Occipital lobe (tissue), 2 donors: ENCODE results near the gene LDLRAD4. TPM values are rescaled to one million over a fixed set of nuclear protein-coding genes. Genes with fewer than 3 reads are reported as not detected.

Source experiments
- DNase-seq: peaks from one replicate; lab custom pipeline; 2025; lab: John Stamatoyannopoulos, UW
- total RNA-seq: library from RNA; depleted of rRNA; stranded (reverse); fragments of >200 nt; gene quantifications from one replicate; pipeline ENCODE4 v1.2.3, GENCODE V29; 2014

LDLRAD4 gene
- total RNA-seq, 1 donor from 2014 or later: 129 TPM

DNA sequence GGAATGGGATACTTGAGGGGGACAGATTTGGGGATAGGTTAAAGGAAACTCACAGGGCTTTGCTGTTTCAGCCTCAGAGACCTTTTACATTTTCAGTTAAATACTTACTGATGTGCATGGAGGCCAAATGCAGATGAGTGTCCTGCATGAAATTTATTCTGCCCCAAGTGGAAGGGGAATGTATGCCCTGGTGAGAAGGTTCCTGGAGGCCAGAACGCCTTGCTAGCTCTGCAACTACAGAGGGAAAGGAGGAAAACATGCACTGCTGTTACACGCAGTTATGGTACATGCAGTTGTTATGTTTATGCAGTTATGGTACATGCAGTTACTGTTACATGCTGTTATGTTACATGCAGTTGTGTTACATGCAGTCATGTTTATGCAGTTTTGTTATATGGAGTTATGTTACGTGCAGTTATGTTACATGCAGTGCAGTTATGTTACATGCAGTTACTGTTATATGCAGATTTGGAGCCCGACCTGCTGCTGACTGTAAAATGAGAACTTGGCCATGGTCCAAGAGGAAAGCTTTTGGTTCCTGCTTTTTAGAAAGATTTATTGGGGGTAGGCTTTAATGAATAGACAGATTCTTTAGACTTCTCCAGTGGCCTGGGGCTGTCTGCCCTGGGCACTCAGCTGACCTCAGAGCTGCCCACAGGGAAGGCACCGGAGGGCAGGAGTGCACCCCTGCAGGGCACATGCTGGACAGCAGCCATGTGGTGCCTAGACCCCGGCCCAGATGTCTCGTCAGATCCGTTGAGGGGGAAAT, 84.1 kb downstream of the LDLRAD4 start:
- DNase-seq: no peak

DNA sequence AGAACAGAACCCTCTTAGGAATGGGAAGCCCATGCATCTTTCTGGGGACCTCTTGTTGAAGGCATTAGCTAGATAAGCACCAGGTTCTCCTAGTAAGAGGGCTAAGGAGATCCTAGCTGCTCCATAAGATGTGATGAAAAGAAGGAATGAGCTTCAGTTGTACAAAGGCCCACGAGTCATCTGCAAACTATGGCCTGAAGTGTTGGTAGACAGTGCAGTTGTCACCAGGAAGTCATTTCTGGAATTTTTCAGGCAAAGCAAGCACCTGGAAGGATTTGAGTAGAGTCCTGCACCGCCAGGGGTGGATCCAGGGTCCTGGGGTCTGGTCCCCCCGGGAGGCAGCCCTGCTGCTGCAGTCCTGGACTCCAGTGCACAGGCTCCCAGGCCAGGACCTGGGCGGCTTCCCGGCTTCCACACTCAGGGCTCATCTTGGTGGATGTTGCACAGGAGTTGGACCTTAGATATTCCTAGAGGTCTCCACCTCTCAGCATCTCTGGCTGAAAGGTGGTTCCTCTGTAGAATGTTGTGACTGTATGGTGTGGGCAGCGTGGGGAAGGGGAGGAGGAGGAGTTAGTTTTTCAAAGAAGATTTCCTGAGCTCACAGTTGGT, 85.3 kb downstream of the LDLRAD4 start:
- DNase-seq: no peak

DNA sequence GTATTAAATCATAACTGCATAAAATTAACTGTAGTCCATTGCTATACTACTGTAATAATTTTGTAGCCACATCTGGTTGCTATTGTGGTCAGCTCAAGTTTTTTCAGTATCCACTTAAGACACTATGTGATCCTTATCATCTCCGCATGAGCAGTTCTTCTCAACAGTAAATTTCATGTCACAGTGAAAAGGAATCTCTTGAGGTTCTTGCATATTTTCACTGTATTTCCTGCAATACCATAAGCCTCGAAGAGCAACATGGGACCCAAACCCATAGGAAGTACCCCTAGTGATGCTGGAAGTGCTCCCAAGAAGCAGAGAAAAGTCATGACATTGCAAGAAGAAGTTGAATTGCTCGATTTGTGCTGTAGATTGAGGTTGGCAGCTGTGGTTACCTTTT, 86.7 kb downstream of the LDLRAD4 start:
- DNase-seq: no peak

DNA sequence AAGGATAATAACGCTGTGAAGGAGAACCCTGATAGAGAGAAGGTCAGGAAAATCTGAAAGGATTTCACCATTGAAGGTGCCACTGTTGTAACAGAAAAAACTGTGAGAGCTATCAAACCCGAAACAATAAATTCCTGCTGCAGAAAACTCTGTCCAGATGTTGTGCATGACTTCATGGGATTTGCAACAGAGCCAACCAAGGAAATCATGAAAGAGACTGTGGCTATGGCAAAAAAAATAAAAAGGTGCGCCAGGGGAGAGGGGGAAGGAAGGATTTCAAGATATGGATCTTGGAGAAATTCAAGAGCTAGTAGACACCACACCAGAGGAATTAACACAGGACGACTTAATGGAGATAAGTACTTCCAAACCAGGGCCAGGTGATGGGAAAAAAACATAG, 88.0 kb downstream of the LDLRAD4 start:
- no peak for DNase-seq

DNA sequence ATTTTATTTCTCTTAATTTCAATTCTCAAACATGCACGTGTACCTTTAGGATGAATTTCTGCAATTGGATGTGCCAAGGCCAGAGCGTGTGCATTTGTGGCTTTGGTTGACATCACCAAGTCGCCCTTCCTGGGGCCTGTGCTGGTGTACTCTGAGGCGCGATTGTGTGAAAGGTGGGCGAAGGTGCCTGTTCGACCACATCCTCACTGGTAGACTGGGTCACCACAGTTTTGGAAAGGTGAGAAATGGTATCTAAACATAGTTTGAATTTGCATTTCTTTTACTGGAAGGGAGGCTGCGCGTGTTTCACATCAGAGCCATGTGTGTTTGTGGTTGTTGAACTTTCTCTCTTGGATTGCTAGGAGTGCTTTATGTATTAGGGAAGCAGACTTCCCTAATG, 89.8 kb downstream of the LDLRAD4 start:
- no peak for DNase-seq

DNA sequence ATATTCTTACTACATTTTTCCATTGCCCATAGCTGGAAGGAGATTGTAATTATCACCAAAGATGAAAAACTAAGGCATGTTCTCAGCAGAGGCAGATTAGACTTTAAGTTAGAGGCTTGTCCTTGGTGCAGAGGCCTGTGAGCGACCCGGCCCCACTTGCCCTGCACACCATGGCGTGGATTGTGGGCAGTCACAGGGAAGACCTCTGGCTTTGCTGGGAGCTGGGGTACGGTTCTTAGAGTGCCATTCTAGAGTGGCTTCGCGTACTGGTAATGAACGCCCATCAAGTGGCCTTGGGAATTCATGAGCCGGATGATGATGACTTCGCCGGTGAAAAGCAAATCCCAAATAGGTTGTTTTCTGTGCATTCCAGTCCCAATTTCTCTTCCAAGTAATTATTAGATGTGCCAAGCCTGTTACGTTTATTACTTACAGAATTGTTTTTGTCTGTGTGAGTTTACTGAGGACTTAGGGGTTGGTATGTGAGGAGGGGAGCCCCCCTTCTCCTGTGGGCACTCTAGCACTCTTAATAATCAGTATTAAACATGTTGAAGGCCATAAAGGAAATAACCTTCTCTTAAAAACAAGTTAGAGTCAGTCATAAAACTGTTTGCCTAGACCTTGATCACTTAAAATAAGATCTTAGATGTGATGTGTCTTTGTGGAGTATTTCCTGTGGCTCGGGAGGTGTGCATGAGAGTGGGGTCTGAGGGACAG, 90.6 kb downstream of the LDLRAD4 start:
- DNase-seq: no peak

DNA sequence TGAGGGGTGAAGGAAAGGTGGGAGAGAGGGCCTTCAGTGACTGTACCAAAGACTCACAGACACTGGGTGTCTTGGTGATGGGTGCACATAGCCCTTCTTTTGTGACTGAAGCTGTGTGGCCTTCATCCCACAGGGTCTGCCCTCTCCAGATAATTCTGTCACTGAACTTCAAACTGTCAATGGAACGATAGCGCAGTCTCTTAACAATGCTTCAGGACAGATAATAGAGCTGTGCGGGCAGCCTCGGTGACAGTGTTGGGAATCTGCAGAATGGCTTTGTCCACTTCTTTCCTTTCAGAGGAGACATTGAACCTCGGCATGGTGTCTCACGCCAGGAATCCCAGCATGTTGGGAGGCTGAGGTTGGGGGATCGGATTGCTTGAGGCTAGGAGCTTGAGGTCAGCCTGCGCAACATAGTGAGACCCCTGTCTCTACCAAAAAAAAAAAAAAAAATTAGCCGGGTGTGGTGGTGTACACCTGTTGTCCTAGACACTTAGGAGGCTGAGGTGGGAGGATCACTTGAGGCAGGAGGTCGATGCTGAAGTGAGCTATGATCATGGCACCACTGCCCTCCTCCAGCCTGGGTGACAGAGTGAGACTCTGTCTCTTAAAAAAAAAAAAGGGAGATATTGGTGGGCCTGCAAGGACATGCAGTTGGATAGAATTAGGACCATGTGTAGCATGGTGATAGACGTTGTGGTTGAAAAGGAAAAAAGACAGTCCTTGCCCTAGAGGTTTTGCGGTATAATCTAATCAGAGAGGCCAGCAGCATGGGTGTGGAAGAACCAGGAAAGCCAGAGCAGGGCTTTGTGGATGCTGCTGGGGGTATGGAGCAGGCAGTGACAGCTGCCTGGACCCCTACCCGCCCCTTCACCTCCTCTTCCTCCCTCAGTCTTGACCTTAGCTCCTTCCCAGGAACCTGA, 91.4 kb downstream of the LDLRAD4 start:
- no peak for DNase-seq

DNA sequence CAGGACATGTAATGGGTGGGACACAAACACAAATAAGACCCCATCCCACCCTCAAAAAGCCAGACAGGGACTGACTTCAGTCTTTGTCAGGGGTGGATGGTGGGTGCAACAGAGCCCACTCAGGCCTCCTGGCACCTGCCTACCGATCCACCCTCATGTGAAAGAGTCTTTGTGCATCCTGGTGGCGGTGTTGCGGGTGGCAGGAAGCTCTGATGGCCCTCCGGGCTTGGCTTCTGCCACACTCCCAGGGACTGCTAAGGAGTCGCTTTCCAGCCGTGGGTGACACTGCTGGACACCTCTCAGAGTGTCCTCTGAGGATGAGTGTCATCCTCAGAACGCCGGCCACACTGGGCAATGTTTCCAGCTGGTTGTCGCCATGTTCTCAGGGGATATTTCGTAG, 92.6 kb downstream of the LDLRAD4 start:
- DNase-seq: no peak

DNA sequence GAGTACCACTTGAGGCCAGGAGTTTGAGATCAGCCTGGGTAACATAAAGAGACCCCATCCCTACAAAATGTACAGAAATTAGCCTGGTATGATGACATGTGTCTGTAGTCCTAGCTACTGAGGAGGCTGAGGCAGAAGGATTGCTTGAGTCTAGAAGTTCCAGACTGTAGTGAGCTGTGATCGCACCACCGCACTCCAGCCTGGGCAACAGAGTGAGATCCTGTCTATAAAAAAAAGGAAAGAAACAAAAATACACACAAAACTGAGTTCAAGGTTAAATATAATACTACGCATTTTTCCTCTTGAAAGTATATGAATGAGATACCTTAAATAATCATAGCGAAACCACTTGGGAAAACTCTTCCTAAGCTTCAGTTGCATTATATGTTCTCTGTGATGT, 94.0 kb downstream of the LDLRAD4 start:
- no peak for DNase-seq

DNA sequence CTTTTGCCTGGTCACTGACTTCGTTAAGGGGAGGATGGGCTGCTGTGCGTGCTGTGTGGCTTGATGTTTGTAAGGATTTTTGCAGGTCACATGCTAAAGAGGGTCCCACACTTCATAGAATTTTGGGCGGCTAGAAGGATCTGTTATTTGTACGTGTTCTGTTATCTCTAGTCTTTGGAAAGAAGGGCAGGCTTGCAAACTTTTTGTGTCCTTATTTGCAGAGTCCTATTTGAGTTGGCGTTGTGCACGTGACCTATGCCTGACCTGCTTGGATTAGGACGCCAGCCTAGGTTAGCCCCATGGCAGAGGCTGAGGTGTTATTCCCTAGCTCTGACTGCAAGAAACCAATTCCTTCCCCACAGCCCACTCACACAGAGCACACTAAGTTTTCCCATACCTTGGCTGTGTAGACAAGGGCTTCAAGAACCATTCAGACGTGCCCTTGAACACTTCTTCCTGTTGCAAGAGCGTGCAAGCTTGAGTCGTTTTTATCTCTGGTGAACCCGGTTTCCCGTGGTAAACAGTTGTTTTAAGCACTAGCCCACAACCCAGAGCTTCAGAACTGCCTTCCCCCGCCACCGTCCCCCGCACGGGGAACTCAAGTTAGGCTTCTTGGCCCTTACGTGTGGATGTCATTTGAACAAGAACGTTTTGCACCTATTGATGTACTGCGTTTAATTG, 94.6 kb downstream of the LDLRAD4 start:
- DNase-seq: no peak

DNA sequence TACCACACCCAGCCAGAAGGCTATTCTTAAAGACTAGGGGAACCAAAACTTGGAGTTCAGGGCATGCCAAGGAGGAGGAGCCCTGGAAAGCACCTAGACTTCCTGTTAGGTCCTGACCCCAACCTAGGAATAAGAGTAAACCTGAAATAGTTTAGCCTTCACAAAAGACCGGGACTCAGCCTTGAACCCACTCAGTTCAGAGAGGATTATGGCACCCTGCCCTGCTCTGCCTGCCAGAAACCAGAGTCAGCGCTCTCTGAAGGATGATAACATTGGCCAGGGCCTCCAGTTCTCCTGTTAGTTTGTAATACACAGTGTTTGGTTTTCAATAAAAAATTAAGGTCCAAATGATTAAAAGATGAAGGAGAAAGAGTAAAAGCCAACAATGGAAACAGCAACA, 96.4 kb downstream of the LDLRAD4 start:
- no peak for DNase-seq

DNA sequence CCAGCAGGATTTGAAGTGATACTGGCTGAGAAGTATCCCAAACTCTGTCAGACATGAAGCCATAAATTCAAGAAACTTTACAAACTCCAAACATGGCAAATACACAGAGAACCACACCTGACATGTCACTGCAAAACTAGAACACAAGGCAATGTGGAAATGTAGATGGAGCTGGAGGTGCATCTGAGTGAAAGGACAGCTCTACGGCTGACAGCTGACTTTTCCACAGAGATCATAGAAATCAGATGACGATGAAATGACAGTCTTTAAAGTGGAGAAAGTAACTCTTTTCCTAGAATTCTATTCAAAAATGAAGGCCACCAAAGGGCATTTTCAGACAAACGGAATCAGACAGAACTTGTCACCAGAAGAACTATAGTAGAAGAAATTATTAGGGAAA, 97.5 kb downstream of the LDLRAD4 start:
- DNase-seq: no peak

DNA sequence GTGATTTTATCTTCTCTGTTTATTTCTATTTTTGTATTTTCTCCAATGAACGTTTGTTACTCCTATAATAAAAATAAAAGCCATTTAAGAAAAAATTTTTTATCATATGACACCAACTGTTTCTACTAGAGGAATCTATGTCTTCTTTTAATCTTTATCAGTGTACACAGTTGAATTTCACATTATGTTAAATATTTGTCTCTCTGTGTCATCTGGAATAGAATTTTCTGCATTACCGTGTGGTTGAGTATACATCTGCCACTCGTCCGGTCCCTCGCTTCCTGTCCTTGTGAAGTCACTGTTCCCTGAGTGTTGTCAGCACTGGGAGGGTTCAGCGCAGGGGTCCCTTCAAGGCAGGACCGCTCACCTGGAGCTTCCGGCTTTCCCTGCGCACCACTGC, 99.2 kb downstream of the LDLRAD4 start:
- no peak for DNase-seq

DNA sequence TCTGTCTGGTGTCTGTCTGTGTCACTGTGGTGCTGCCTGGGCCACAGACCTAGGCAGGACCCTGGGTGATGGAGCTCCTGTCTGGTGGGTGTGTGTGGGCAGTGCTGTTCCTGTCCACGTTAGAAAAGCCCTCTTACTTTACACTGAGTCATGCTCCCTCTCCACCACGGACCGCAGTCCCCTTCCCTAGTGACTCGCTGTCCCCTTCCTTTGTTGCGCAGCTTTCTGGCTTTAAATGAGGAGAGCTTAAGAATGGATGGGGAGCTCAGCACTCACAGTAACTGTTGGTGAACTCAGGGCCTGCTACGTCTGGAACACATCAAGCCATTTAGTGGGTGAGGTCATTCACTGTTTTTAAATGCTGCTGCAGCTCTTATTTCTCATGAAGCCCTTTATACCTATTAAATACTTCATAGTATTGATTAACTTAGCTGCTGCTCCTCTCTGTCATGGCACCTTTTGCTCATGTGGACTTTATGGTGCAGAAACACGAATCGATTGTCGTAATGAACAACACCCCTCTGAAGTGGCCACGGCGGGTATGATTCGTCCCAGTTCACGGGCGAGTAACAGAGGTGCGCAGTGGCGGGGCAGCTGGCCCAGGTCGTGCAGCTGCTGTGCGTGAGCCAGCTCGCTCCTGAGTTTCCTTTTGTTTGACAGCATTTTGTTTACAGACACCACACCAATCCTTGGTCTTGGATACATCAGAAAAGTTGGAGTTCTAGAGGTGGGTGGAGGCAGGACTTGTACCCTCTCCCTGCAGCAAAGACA, 100.4 kb downstream of the LDLRAD4 start:
- DNase-seq: no peak

DNA sequence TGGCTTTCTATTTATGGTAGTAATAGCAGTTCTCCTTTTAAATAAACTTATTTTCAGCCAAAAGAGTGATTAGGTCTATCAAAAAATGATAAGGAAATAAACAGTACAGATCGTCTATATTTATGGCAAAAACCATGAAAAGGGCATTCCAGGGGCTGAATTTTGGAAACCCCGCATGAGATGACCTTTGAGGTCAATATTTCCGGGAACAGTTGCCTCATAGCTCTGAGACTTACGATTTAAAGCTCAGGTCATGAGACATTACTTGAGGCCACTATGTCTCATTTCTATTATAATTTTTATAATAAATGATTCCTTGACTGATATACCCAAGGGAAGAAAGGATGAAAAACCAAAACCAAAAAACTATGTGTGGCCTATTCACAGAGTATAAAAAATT, 101.1 kb downstream of the LDLRAD4 start:
- no peak for DNase-seq

DNA sequence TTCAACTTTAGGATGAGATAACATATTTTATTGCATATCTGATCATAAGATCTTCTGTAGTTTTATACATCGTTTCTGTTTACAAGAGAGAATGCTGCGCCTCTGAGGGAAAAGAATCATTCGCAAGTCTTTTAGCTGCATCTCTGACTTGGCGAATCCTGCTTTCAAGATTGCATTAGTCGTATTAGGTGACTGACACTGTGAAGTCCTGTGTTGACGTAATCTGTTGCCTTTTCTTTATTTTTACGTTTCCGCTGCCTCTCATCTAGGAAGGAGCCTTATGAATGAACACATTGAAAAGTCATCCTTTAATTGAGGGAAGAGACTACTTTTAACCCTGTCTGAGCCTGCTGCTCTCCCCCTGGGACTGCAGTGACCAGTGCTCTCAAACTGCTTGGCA, 101.5 kb downstream of the LDLRAD4 start:
- no peak for DNase-seq

DNA sequence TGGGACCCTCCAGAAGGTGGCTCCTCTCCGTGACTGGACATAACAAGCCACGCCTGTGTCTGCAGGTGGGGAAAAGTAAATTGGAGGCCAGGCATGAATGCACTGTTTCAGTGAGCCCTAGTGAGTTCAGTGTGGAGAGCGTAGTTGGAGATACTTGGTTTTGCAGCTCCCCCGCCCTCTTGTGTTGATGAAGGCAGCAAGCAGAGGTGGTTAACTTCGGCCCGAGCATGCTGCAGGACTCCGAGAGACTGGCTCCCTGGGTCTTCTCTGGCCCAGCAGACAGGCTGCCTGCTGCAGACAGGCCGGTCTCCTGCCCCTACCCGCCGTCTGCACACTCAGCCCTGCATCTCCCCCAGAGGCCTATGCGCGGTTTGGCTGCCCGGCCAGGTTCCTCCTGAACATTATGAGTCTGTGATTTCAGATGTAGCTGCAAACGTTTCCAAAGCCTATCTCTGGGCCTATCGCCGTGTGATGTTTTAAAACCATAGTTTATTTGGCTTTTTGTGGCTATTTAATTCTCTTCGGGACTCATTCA, 102.4 kb downstream of the LDLRAD4 start:
- DNase-seq: no peak

DNA sequence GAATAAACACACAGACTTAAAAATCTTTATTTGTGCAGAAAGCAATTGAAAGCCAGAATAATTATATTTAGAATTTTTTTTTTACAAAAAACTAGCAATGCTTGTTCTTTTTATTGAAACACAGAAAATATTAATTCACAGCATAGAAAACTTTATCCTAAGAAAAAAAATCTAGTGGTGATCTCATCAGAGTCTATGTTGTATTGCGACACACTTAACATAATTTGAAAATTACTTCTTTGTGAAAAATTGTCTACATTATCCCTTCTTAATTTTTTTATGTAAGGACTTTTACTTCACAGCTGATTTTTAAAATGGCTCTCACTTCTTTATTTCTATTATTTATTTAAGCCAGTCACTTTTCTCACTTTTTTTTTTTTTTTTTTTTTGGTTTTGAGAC, 103.4 kb downstream of the LDLRAD4 start:
- DNase-seq: no peak

DNA sequence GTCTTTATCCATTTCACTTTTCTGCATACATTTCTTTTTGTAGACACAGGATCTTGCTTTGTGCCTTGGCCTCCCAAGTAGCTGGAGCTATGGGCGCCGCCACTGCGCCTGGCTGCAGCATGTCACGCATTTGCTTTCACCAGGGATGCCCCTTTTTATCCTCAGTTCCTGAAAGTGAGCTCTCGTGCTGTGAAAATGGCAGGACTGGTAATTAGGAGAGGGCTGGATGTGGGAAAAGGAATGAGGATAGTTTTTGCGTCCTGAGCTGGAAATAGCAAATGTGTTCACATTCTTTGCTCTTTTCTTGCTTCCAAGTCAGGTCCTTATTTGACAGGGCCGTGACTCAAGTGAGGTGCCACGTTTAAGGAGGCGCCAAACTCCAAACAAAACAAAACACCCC, 104.6 kb downstream of the LDLRAD4 start:
- DNase-seq: no peak

DNA sequence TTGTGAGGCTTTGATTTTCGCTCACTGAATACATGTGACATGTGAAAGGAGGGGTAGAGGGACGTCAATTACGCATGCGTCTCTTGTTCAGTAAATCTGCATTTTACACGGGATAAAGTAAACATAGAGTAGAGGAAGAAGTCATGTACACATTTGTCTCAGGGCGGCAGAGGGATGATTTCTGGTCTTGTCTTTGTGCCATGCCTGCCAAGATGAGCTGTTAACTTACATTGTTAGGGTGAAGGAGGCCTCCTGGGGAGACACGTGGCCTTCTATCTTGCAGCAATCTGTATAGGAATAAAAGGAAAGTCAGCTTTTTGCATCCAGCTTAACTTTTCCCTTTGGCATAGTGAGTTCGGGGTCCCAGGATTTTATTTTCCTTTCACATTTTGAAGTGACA, 106.3 kb downstream of the LDLRAD4 start:
- no peak for DNase-seq
